ENCODE data around the gene PKP4. TPM values are rescaled to one million over a fixed set of nuclear protein-coding genes. Genes with fewer than 3 reads are reported as not detected.

Gene PKP4
- total RNA-seq, 1 experiment from 2014 or later = 52.0 TPM

GRCh38 chr2:158650646-158651357 is 194.1 kb downstream of the PKP4 start:
- no peak overlapping the region for H3K27ac ChIP-seq (ENCODE audit: insufficient read length, low read depth, low read length)
- peak overlapping the region in 1 of 3 experiments; percentile 36; a peak in 3 of 7 replicates for H3K27ac Mint-ChIP-seq

More at GRCh38 chr2:158650646-158651357, 194.1 kb downstream of the PKP4 start:
- H3K18ac ChIP-seq (ENCODE audit: insufficient read length, low read depth, low read length) = no peak overlapping the region
- WGBS (ENCODE audit: extremely low coverage, insufficient read length, low lambda C conversion rate) = no CpG with 5 or more reads among the region's 6 CpGs
- no peak overlapping the region for H4K5ac ChIP-seq (ENCODE audit: insufficient read length, low read depth, low read length)
- no peak for DNase-seq
- no peak for TF ChIP-seq CTCF (conservative IDR thresholded peaks at IDR 0.05)
- no peak overlapping the region for H2BK15ac ChIP-seq (ENCODE audit: low read depth, low read length)
- no peak overlapping the region for H3K4me3 Mint-ChIP-seq
- no peaks in the 10 kb centered on the region; a peak in 1 of 7 replicates for H3K36me3 Mint-ChIP-seq (ENCODE audit: insufficient read depth in 1 of 3, low read depth in 3 of 3)
- H3K9ac ChIP-seq (ENCODE audit: extremely low read depth, insufficient read length, low read length) = no peak overlapping the region
- H3K27me3 ChIP-seq (ENCODE audit: insufficient read depth, low read length) = no peaks in the 10 kb centered on the region
- no peak overlapping the region for H2AFZ ChIP-seq (ENCODE audit: low read length)
- H3K23ac ChIP-seq (ENCODE audit: insufficient read length, low read depth, low read length) = no peak overlapping the region
- H3K79me2 ChIP-seq (ENCODE audit: insufficient read depth, low read length) = no peaks in the 10 kb centered on the region
- no peaks in the 10 kb centered on the region for H3K79me1 ChIP-seq (ENCODE audit: insufficient read depth, low read depth, low read length, poor library complexity, severe bottlenecking)
- H3K56ac ChIP-seq (ENCODE audit: insufficient read length, low read depth, low read length) = no peak overlapping the region
- no peaks in the 10 kb centered on the region for H3K23me2 ChIP-seq (ENCODE audit: insufficient read length, low read depth, low read length, poor library complexity, severe bottlenecking)
- no peak overlapping the region for H2BK20ac ChIP-seq (ENCODE audit: low read depth, low read length, poor library complexity, severe bottlenecking)
- H4K8ac ChIP-seq (replicated peaks; ENCODE audit: insufficient read length, low read depth, low read length) = no peak overlapping the region
- H3T11ph ChIP-seq (ENCODE audit: low read length) = no peak overlapping the region
- peaks cover 0 to 7% of the 10 kb centered on the region in 2 experiments; a peak in 2 of 4 replicates for H3K4me1 Mint-ChIP-seq
- no peak overlapping the region for H2AK5ac ChIP-seq (ENCODE audit: insufficient read length, low read length)
- H4K20me1 ChIP-seq (ENCODE audit: control insufficient read depth, insufficient read depth, insufficient read length) = no peaks in the 10 kb centered on the region
- no peak overlapping the region for H3K4me2 ChIP-seq (ENCODE audit: insufficient read depth, insufficient read length, low read length)
- H3K9me3 ChIP-seq (ENCODE audit: control insufficient read depth, low read depth, low read length) = no peaks in the 10 kb centered on the region
- no peak overlapping the region for H3K4ac ChIP-seq (ENCODE audit: low read depth, low read length)
- H4K91ac ChIP-seq (ENCODE audit: insufficient read length, low read depth, low read length) = no peak overlapping the region
- no peak overlapping the region for H2BK120ac ChIP-seq (ENCODE audit: low read depth, low read length, poor library complexity, severe bottlenecking)
- no peak overlapping the region for H3K14ac ChIP-seq (ENCODE audit: insufficient read depth, low read length)
- no peaks in the 10 kb centered on the region for H3K27me3 Mint-ChIP-seq (ENCODE audit: low read depth)
- H2BK5ac ChIP-seq (ENCODE audit: insufficient read length, low read length) = no peak overlapping the region
- H3K9me3 Mint-ChIP-seq = no peaks in the 10 kb centered on the region
- H3K4me1 ChIP-seq (ENCODE audit: insufficient read depth, low read length) = no peaks in the 10 kb centered on the region
- no peak overlapping the region for H2BK12ac ChIP-seq (ENCODE audit: insufficient read length, low read depth, low read length)
